VCaP (cell line): ENCODE measurements around the gene TREML1.
"Not testable (repeated sequence)": the region's sequence is repeated elsewhere in the genome, so short reads cannot be mapped to it uniquely, and the experiment has no call there.

Source experiments
- H3K27ac ChIP-seq: fragments of 450-650 bp; 2 replicates; pipeline ENCODE4 v1.5.1; 2017
- CTCF ChIP-seq: fragments of 450-650 bp; conservative IDR thresholded peaks from 2 replicates; pipeline ENCODE4 v1.5.1; 2017; ENCODE audit warnings: mild to moderate bottlenecking, moderate library complexity

Gene TREML1

GRCh38 chr6:41135062-41135832 lies 18.9 kb downstream of the TREML1 start:
- TF ChIP-seq CTCF: no peak
- no peak overlapping the region for H3K27ac ChIP-seq

GRCh38 chr6:41132254-41132653 lies 21.9 kb downstream of the TREML1 start:
- no peak overlapping the region for H3K27ac ChIP-seq
- TF ChIP-seq CTCF: no peak

- no peak for TF ChIP-seq CTCF
- H3K27ac ChIP-seq: no peak overlapping the region
Observed at GRCh38 chr6:41125282-41125681, 28.9 kb downstream of the TREML1 start.

GRCh38 chr6:41122918-41123317 lies 31.2 kb downstream of the TREML1 start:
- no peak for TF ChIP-seq CTCF
- no peak overlapping the region for H3K27ac ChIP-seq

- H3K27ac ChIP-seq: no peak overlapping the region
- no peak for TF ChIP-seq CTCF
Observed at GRCh38 chr6:41122373-41122772, 31.8 kb downstream of the TREML1 start.

GRCh38 chr6:41120058-41120457 lies 34.1 kb downstream of the TREML1 start:
- H3K27ac ChIP-seq: no peak overlapping the region
- TF ChIP-seq CTCF: no peak

- H3K27ac ChIP-seq: no peak overlapping the region
- no peak for TF ChIP-seq CTCF
Observed at GRCh38 chr6:41119508-41119907, 34.6 kb downstream of the TREML1 start.

- H3K27ac ChIP-seq: not testable (repeated sequence)
Observed at GRCh38 chr6:41115027-41115426, 39.1 kb downstream of the TREML1 start.
